Dedifferentiated amniotic fluid mesenchymal stem cell (primary cell): ENCODE data around the gene EDA2R.
A peak's percentile ranks its signal among the peaks of the same experiment; 100 is the strongest.

Experiments used
- DNase-seq: peaks from one replicate; pipeline ENCODE4 v3.0.0-alpha.2; 2016; ENCODE audit errors: extremely low spot score

Gene EDA2R

GRCh38 chrX:66638591-66639500 is at the start of gene EDA2R:
Gene EDA2R, minus strand, starts transcription at chrX:66639078. Its CDS starts 23,058 bp downstream, at chrX:66616020.
- peak; percentile 79 for DNase-seq

GRCh38 chrX:66684196-66684595 is 45.3 kb upstream of the EDA2R start:
- DNase-seq = no peak

GRCh38 chrX:66680451-66680850 is 41.6 kb upstream of the EDA2R start:
- no peak for DNase-seq

- DNase-seq = no peak
Measured at GRCh38 chrX:66677430-66677829, 38.6 kb upstream of the EDA2R start.

- peak; percentile 46 for DNase-seq
Measured at GRCh38 chrX:66676990-66677389, 38.1 kb upstream of the EDA2R start.

GRCh38 chrX:66676413-66676812 is 37.5 kb upstream of the EDA2R start:
- peak; percentile 34 for DNase-seq

GRCh38 chrX:66675541-66675940 is 36.7 kb upstream of the EDA2R start:
- DNase-seq = no peak

GRCh38 chrX:66674506-66674905 is 35.6 kb upstream of the EDA2R start:
- DNase-seq = no peak

- no peak for DNase-seq
Measured at GRCh38 chrX:66672106-66672505, 33.2 kb upstream of the EDA2R start.

GRCh38 chrX:66654411-66654810 is 15.5 kb upstream of the EDA2R start:
- no peak for DNase-seq

GRCh38 chrX:66635360-66635759 is 3.5 kb downstream of the EDA2R start:
- peak; percentile 44 for DNase-seq

- no peak for DNase-seq
Measured at GRCh38 chrX:66634272-66634671, 4.6 kb downstream of the EDA2R start.

GRCh38 chrX:66633541-66633940 is 5.3 kb downstream of the EDA2R start:
- peak; percentile 17 for DNase-seq

- DNase-seq = peak; percentile 19
Measured at GRCh38 chrX:66632981-66633380, 5.9 kb downstream of the EDA2R start.

- no peak for DNase-seq
Measured at GRCh38 chrX:66632473-66632872, 6.4 kb downstream of the EDA2R start.

GRCh38 chrX:66625525-66625924 is 13.4 kb downstream of the EDA2R start:
- DNase-seq = no peak

GRCh38 chrX:66622209-66622608 is 16.7 kb downstream of the EDA2R start:
- no peak for DNase-seq

- no peak for DNase-seq
Measured at GRCh38 chrX:66616944-66617343, 21.9 kb downstream of the EDA2R start.

- DNase-seq = no peak
Measured at GRCh38 chrX:66602381-66602938, 36.4 kb downstream of the EDA2R start.

- no peak for DNase-seq
Measured at GRCh38 chrX:66601522-66601921, 37.4 kb downstream of the EDA2R start.

- DNase-seq = no peak
Measured at GRCh38 chrX:66579219-66579618, 59.7 kb downstream of the EDA2R start.

GRCh38 chrX:66553973-66554372 is 84.9 kb downstream of the EDA2R start:
- peak; percentile 12 for DNase-seq

- peak; percentile 13 for DNase-seq
Measured at GRCh38 chrX:66547847-66548369, 91.0 kb downstream of the EDA2R start.
